ENCODE results near the gene SVEP1. TPM values are rescaled to one million over a fixed set of nuclear protein-coding genes. Genes with fewer than 3 reads are reported as not detected.

The SVEP1 gene
- total RNA-seq, 1 donor from 2014 or later = 0.56 TPM

DNA sequence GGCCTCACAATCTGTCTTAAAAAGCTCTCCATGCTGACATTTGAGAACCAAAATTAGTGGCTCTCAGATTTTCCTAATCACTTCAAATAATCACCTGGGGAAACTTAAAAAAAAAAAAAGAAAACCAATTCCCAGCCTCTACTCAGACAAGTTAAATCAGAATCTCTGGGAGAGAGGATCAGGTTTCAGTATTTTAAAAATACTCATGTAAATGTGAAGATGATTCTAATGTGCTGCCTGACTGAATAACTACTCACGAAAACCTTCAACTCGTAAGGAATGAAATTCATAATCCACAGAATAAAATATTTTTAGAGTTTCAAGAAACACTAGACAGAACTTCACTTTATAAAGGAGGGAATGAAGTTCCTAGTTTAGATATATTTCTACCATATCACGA lies 114.4 kb downstream of the SVEP1 start:
- DNase-seq (ENCODE audit: low spot score) = no peak
- H3K36me3 Mint-ChIP-seq = no peaks in the 10 kb centered on the region
- H3K4me1 Mint-ChIP-seq = no peaks in the 10 kb centered on the region
- H3K27ac ChIP-seq = no peak overlapping the region
- H3K9me3 Mint-ChIP-seq = no peaks in the 10 kb centered on the region
- H2AFZ ChIP-seq (replicated peaks) = no peak overlapping the region
- no peaks in the 10 kb centered on the region for H3F3A ChIP-seq (ENCODE audit: low read depth)
- TF ChIP-seq CTCF (IDR thresholded peaks at IDR 0.05) (no peak), EZH2 (IDR thresholded peaks at IDR 0.05) (no peak), EZH2phosphoT487 (IDR thresholded peaks at IDR 0.05) (no peak)
- H3K4me2 ChIP-seq = no peak overlapping the region
- H3K27me3 ChIP-seq = no peaks in the 10 kb centered on the region
- H3K27ac Mint-ChIP-seq = no peak overlapping the region
- no peaks in the 10 kb centered on the region for H4K20me1 ChIP-seq (ENCODE audit: low read depth)
- H3K9me3 ChIP-seq (ENCODE audit: low read depth) = no peaks in the 10 kb centered on the region
- no peaks in the 10 kb centered on the region for H3K27me3 Mint-ChIP-seq (ENCODE audit: insufficient read depth, low read depth)
- no peaks in the 10 kb centered on the region for H3K79me2 ChIP-seq (ENCODE audit: low read depth)
- H3K4me3 Mint-ChIP-seq = no peak overlapping the region
- no peak overlapping the region for H3K4me3 ChIP-seq
- no peaks in the 10 kb centered on the region for H3K4me1 ChIP-seq
- H3K9ac ChIP-seq = no peak overlapping the region
- H3K36me3 ChIP-seq = no peaks in the 10 kb centered on the region

GRCh38 chr9:110464321-110464720 lies 115.2 kb downstream of the SVEP1 start:
- no peaks in the 10 kb centered on the region for H3K4me1 Mint-ChIP-seq
- no peak overlapping the region for H3K27ac Mint-ChIP-seq
- no peak for TF ChIP-seq EZH2phosphoT487 (IDR thresholded peaks at IDR 0.05)
- no peak for TF ChIP-seq CTCF (IDR thresholded peaks at IDR 0.05)
- TF ChIP-seq EZH2 (IDR thresholded peaks at IDR 0.05) = no peak
- peak overlapping the region; percentile 81 for H2AFZ ChIP-seq (replicated peaks)
- H3K9me3 ChIP-seq (ENCODE audit: low read depth) = no peaks in the 10 kb centered on the region
- no peaks in the 10 kb centered on the region for H3K27me3 Mint-ChIP-seq (ENCODE audit: insufficient read depth, low read depth)
- no peaks in the 10 kb centered on the region for H3K36me3 Mint-ChIP-seq
- no peaks in the 10 kb centered on the region for H3K36me3 ChIP-seq
- no peak overlapping the region for H3K27ac ChIP-seq
- H3K4me3 Mint-ChIP-seq = no peak overlapping the region
- H3K27me3 ChIP-seq = no peaks in the 10 kb centered on the region
- H3F3A ChIP-seq (ENCODE audit: low read depth) = no peaks in the 10 kb centered on the region
- H4K20me1 ChIP-seq (ENCODE audit: low read depth) = no peaks in the 10 kb centered on the region
- H3K79me2 ChIP-seq (ENCODE audit: low read depth) = no peaks in the 10 kb centered on the region
- H3K4me2 ChIP-seq = no peak overlapping the region
- no peak for DNase-seq (ENCODE audit: low spot score)
- H3K4me3 ChIP-seq = no peak overlapping the region
- H3K4me1 ChIP-seq = no peaks in the 10 kb centered on the region
- no peak overlapping the region for H3K9ac ChIP-seq
- H3K9me3 Mint-ChIP-seq = no peaks in the 10 kb centered on the region

GRCh38 chr9:110463499-110463898 lies 116.0 kb downstream of the SVEP1 start:
- Mint-ChIP-seq H3K4me1 (no peaks in the 10 kb centered on the region), H3K36me3 (no peaks in the 10 kb centered on the region), H3K27me3 (ENCODE audit: insufficient read depth, low read depth) (no peaks in the 10 kb centered on the region), H3K9me3 (no peaks in the 10 kb centered on the region), H3K27ac (no peak overlapping the region), H3K4me3 (no peak overlapping the region)
- DNase-seq (ENCODE audit: low spot score) = no peak
- no peak overlapping the region for H3K9ac ChIP-seq
- H4K20me1 ChIP-seq (ENCODE audit: low read depth) = no peaks in the 10 kb centered on the region
- H3K27me3 ChIP-seq = no peaks in the 10 kb centered on the region
- no peak overlapping the region for H3K4me3 ChIP-seq
- no peaks in the 10 kb centered on the region for H3K36me3 ChIP-seq
- no peaks in the 10 kb centered on the region for H3K9me3 ChIP-seq (ENCODE audit: low read depth)
- H3K4me1 ChIP-seq = no peaks in the 10 kb centered on the region
- no peaks in the 10 kb centered on the region for H3F3A ChIP-seq (ENCODE audit: low read depth)
- H3K27ac ChIP-seq = no peak overlapping the region
- no peak overlapping the region for H2AFZ ChIP-seq (replicated peaks)
- no peaks in the 10 kb centered on the region for H3K79me2 ChIP-seq (ENCODE audit: low read depth)
- TF ChIP-seq CTCF (IDR thresholded peaks at IDR 0.05) (no peak), EZH2phosphoT487 (IDR thresholded peaks at IDR 0.05) (no peak), EZH2 (IDR thresholded peaks at IDR 0.05) (no peak)
- H3K4me2 ChIP-seq = no peak overlapping the region

All from neural progenitor cell (in vitro differentiated cells).